B cell (primary cell): ENCODE results near the gene ABCC10.

ENCODE experiments used
- EZH2 ChIP-seq: IDR thresholded peaks from 2 replicates; pipeline ENCODE4 v1.6.1; 2012; ENCODE audit warnings: borderline replicate concordance, low read depth, mild to moderate bottlenecking, moderate library complexity, low read length; ENCODE audit not compliant: insufficient read depth, poor library complexity, severe bottlenecking
- TF ChIP-seq, protein P1 (sequence below): fragments of 200-600 bp; IDR thresholded peaks from one replicate; pipeline ENCODE4 v1.8.0; 2022; ENCODE audit warnings: antibody characterized with exemption, mild to moderate bottlenecking

DNA sequence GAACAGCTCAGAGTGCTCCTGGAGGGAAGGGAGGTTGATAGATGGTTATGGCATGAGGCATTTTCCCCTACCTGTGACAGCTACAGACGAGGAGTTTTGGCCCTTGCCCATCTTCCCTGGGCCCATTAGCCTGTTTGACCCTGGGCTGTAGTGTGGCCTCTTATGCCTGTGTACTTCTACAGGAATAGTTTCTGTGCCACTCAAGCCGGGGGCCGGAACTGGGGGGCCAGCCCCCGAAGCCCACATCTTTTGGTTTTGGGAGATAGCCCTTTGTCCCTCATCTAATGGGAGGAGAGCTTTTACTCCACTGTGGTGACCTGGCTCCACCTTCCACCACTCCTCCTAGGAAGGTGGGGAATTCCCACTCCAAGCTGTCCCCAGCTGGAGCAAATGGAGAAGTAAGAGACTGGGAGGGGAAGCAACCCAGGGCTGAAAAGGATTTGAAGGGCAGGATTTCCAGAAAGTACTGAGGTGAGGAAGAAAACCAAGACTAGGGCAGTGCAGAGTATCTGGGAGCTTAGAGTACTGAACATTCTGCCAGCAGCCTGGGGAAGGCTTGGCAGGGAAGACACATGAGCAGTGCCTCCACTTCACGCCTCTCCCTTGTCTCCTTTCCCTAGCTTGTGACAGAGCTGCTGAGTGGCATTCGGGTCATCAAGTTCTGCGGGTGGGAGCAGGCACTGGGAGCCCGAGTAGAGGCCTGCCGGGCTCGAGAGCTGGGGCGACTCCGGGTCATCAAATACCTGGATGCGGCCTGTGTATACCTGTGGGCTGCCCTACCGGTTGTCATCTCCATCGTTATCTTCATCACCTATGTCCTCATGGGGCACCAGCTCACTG lies 6.9 kb downstream of the ABCC10 start:
- TF ChIP-seq, protein P1, sequence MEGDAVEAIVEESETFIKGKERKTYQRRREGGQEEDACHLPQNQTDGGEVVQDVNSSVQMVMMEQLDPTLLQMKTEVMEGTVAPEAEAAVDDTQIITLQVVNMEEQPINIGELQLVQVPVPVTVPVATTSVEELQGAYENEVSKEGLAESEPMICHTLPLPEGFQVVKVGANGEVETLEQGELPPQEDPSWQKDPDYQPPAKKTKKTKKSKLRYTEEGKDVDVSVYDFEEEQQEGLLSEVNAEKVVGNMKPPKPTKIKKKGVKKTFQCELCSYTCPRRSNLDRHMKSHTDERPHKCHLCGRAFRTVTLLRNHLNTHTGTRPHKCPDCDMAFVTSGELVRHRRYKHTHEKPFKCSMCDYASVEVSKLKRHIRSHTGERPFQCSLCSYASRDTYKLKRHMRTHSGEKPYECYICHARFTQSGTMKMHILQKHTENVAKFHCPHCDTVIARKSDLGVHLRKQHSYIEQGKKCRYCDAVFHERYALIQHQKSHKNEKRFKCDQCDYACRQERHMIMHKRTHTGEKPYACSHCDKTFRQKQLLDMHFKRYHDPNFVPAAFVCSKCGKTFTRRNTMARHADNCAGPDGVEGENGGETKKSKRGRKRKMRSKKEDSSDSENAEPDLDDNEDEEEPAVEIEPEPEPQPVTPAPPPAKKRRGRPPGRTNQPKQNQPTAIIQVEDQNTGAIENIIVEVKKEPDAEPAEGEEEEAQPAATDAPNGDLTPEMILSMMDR, result no peak
- TF ChIP-seq EZH2, result no peak
